GM20431 (cell line): ENCODE measurements around the gene NBPF3.
"Not testable (repeated sequence)": the region's sequence is repeated elsewhere in the genome, so short reads cannot be mapped to it uniquely, and the experiment has no call there.

Experiments
- in situ Hi-C: fragments of 300-500 bp; cut with MseI, MboI; formaldehyde crosslinking; loops from one replicate; pipeline ENCODE4 v1.15.0; 2020; ENCODE audit warnings: low sequenced_read_pairs; ENCODE audit not compliant: unreplicated experiment

The NBPF3 gene

DNA sequence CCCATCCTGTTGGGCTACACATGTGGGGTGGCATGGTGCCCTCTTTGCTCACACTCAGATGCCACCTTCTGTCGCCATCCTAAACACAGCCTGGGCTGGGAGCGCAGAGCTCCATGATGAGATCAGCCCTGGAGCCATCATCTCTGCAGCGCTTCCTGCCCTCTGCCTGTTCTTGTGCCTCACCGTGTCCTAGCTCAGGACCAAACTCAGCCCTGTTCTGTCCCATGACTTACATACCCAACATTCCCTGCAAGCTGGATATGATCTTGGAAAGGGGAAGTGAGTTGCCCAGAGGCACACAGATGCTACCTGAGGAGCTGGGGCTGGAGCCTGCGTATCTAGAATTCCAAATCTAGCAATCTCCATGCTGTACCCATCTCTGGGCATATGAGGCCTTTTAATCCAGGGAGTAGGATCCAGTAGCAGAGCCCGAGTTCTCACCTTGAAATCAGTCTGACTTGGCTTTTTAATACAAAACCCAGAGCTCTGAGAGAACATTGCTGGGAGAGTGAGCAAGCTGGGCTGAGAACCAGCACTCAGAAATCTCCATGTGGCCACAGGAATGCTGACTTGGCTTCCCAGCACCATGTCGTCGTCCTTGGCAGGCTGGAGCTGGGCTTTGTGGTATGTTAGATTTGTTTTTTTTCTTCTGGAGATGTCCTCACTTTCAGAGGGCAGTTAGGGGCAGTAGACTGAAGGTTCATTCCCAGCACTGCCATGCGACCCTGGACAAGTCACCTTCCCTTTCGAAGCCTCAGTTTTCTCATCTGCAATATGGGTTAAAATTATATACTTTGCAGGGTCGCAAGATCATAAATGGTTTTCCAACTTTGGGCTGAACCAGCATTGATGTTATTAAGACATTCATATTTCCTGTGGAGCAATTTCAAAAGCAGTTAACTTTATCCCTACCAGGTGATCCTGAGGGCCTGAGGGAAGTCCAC lies 71.9 kb downstream of the NBPF3 start:
- in situ Hi-C loops: no loop called here

DNA sequence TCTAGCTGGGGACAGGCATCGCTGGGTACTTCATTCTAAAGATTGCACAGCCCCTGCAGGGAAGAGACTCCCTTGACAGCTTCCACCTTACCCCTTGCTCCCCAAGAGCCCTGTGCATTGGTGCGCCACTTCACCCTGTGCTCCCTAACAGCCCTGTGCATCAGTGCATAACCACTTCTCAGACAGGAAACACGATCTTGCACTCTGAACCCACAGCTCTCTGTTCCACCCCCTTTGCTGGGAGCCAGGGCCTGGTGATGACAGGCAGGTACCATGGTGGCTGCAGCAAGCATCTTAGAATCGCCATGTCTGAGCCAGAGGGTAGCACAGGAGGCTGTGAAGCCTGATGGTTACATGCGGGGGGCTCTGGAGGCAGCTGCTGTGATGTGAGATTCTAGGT lies 74.3 kb downstream of the NBPF3 start:
- in situ Hi-C loops: no loop called here

DNA sequence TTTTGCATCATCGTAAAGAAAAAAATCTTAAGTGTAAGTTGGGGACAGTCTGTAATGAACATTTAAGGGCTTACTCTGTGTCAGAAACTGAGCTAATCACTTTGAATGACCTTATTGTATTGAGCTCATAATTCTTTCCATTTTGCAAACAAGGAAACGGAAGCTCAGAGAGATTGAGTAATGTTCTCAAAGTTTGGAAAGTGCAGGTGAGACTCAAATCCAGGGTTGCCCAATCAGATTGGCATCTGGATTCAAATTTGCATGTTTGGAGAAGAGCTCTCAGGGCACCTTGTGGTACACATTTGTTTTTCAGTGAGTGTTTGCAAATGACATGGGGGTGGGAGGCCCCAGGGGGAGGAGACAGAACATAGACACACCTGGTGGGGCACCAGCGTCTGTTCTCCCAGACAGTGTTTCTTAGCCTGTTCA lies 77.2 kb downstream of the NBPF3 start:
- in situ Hi-C loops: no loop called here

DNA sequence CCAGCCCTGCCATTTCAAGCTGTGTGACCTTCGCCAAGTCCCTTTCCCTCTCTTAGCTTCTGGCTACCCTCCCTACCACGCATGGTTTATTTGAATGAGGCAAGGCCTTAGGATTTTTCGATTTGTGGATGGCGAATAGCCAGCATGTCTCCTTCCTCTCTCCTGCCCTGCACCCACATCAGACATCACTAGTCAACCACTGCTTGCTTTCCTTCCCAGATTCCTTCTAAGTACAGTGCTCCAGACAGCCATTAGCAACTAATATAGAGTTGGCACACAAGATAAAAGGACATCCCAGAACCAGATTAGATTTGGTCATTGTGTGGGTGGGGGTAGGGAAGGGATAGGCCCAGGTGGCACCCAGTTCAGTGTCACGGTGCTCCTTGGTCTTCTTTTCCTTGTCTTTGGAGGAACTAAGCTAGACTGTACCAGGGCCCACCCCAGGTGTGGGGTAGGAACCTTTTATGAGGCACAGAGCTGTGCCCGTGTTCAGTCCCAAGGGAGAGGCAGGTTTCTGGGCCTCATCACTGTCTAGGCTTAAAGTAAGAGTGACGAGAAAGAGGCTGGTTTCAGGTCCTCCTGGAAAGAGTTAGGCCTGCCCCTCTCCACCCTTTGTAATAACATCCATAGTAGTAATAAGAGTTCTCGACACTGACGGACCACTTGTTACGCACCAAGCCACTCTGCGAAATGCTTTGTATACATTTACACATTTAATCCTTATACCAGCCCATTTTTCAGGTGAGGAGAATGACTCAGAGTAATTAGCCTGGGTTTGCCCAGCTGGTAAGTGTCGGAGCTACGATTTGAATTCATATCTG lies 77.9 kb downstream of the NBPF3 start:
- in situ Hi-C loops: no loop called here

DNA sequence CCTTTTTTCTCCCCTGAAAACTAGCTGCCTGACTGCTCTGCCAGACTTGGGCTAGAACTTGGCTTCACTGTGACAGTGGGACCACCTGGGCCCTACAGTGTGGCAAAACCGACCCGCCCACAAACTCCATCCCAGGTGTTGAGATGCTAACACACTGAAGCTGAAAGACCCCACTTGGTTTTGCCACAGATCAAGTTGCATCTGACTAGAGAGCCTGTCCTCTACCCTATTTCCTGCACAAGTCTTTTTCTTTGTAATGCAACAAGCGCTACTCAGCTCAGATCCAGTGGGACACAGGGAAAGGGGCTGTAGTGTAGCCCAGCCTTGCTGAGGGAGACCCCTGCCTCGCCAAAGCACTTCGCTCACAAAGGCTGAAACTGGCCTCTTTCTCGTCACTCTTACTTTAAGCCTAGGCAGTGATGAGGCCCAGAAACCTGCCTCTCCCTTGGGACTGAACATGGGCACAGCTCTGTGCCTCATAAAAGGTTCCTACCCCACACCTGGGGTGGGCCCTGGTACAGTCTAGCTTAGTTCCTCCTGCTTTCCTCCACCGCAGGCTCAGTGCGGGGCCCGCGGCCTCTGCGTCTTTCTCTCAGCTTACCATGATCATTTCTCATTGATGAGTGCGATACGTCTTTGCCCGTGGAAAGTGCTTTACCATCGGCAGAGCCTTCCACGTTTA lies 79.0 kb downstream of the NBPF3 start:
- in situ Hi-C loops: no loop called here

DNA sequence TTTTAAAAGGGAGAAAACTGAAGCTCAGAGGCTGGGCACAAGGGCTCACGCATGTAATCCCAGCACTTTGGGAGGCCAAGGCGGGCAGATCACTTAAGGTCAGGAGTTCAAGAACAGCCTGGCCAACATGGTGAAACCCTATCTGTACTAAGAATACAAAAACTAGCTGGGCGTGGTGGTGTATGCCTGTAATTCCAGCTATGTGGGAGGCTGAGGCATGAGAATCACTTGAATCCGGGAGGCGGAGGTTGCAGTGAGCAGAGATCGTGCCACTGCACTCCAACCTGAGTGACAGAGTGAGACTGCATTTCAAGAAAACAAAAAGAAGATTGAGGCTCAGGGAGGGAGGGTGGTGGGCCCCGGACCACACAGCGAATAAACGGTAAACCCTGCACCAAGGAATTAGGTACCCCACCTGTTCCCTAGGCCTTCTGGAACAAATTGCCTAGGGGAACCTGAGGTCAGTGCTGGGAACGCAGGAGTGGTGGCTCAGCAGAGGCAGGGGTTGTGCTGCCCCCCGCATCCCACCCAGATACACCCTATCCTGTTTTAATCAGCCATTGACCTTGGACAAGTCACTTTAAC lies 79.6 kb downstream of the NBPF3 start:
- in situ Hi-C loops: not testable (repeated sequence)

DNA sequence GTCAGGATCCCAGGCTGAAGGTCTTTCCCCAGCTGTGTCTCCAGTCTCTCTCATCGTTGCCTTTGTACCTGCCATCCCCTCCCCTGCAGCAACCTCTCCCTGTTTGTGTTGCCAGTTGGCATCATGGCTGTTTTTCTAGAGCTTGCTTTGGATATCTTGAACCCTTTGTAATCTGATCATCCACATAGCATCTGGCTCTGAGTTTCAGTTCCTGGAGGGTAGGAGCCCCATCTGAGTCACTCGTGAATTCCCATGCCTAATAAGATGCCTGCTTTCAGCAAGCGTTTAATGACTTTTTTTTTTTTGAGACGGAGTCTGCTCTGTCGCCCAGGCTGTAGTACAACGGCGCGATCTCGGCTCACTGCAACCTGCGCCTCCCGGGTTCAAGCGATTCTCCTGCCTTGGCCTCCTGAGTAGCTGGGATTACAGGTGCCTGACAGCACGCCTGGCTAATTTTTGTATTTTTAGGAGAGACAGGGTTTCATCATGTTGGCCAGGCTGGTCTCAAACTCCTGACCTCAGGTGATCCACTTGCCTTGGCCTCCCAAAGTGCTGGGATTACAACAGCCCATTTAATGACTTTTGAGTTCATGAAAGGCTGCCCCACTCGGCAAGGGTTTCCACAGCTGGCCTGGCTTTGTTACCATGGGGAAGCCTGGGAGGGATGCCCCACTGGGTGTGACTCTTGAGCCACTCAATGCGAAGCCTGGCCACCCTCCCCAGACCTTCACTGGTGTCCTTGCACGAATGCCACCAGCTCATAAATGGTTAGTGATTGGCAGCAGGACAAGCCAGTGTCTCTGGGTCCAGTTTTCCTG lies 81.2 kb downstream of the NBPF3 start:
- in situ Hi-C loops: no loop called here

DNA sequence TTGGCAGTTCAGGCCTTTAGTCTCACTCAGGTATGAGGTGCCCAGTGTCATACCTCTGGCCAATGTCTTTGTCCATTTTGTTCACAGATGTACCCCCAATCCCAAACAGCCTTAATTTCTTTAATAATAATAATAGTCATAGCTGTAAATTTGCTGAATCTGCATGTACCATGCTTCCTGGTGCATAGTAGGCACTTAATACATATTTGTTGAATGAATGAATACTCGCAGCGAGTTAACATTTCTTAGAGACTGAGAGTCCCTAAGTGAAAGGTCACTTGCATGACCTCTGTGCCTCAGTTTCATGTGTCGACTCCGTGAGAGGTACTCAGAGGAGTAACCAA lies 81.8 kb downstream of the NBPF3 start:
- in situ Hi-C loops: no loop called here

DNA sequence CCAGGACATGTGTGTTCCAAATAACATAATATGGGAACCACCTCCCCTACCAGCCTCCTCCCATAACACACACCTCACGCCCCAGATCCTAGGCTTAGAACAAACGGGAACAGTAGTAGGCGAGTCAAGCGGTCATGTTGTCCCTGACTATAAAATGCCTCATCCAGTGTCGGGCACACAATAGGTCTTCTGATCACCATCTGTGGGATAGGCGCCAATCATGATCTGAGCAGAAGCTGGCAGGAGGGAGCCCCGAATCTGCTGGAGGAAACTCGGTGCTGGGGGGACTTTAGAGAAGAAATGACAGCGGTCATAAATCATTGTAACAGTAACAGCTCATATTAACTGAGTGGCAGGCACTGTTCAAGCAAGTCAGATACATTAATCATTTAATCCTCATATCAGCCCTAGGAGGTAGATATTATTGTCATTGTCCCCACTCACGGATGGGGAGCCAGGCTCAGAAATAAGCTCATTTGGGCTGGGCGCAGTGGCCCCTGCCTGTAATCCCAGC lies 82.6 kb downstream of the NBPF3 start:
- in situ Hi-C loops: no loop called here

DNA sequence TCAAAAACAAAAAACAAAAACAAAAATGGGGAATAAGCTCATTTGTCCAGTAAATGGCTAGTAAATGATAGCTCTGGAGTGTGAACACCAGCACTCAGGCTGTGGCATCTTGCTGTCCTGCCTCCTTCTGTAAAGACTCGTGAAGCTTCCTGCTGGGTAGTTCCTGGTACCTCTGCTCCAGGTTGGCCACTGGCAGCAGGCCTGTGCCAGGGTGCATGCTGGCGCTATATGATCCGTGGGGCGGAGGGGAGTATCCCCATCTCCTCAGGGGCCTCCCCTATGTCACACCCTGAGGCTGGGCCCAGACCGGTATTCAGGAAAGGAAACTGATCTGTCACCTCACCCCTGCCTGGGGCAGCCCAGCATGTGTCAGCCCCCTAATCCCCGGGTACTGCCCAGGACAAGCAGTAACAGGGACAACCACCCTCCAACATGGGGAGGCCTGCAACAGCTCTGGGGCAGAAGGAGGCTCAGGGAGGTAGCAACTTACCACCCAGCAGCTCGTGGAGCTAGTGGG lies 83.4 kb downstream of the NBPF3 start:
- in situ Hi-C loops: no loop called here

DNA sequence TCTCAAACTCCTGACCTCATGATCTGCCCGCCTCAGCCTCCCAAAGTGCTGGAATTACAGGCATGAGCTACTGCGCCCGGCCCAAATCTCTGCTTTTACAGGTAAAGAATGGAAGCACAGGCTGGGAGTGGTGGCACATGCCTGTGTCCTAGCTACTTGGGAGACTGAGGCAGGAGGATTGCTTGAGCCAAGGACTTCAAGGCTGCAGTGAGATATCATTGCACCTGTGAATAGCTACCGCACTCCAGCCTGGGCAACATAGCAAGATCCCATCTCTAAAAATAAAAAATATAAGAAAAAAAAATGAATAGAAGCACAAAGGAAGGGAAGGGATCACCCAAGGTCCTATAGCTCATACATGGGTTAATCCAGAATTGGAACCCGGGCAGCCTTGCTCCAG lies 84.3 kb downstream of the NBPF3 start:
- in situ Hi-C loops: no loop called here

DNA sequence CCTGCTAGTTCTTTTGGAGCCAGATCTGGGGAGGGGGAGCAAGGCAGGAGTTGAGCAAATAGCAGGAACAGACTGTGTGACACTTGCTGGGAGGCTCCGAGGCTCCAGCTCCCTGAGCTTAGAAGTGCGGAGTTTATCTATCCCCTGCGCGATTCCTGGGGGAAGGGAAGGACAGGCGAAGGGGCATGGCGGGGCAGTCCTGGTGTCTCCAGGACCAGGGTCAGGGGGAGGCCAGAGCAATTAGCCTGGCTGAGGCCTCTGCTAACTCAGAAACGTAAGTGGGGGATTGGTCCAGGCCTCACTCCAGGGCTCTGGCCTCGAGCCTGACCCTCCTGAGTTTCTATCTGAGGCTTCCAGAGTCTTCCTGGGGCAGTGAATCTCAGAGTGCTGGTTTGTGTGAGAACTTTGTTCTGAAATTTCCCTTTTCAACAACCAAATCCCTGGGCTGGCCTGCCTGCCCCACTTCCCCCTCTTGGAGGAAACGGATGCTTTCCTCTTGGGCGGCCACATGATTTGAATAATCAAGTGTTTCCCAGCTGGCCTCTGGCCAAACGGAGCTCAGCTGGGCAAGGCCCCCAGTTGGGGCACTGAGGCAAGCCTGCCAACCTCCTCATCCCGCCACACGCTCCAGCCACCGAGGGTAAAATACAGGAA lies 84.9 kb downstream of the NBPF3 start:
- in situ Hi-C loops: no loop called here

DNA sequence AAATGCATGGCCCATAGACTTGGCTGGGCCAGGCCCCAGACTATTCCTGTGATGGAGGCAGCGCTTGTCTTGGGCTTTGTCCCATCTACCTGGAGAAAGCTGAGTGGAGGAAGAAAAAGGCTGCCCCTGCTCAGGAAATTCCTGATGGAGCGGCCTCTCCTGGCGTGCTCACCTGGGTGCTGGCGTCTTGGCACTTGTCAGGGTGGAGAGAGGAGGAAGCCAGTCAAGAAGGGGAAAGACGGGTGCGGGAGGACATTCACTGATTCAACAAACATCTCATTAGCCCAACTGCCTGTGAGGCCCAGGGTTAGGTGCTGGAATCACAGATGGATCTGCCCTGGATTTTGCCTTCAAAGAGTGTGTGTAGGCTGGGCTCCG lies 85.4 kb downstream of the NBPF3 start:
- in situ Hi-C loops: no loop called here

DNA sequence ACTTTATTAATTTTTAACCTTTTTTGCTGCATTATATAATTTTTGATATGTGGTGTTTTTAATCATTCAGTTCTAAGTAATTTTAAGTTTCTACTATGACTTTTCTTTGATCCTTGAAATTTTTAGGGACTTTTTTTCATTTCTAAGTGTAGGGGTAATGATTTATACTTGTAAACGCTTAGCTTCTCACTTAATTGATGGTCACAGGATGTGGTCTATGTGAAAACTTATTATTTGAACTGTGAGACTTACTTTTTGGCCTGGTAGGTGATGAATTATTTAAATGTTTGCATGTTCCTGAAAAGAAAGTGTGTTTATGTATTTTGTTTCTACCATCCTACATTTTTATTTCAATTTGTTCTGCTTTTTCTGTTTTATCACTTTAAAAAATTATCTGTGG lies 86.5 kb downstream of the NBPF3 start:
- in situ Hi-C loops: no loop called here

DNA sequence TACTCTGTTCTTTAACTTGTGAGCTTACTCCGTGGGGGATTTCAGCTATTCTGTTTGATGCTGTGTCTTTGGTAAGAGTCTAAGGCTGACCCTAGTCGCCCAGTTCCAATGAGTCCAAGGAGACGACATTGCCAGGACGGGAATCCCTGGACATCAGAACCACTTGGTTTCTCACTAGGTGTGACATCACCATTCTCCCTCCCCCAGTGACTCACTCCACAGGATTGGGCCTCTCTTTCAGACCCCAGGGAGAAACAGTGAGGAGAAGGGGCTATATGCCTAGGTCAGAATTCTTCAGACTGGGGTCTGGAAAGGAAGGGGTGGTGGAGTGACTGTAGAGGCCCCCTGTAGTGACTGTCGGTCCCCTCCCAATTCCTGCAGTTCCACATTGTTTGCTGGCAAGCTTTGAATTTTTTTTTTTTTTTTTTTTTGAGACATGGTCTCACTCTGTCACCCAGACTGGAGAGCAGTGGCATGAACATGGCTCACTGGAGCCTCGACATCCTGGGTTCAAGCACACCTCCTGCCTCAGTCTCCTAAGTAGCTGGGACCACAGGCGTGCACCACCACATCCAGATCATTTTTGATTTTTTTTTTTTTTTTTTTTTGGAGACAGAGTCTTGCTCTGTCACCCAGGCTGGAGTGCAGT lies 90.6 kb downstream of the NBPF3 start:
- in situ Hi-C loops: no loop called here

DNA sequence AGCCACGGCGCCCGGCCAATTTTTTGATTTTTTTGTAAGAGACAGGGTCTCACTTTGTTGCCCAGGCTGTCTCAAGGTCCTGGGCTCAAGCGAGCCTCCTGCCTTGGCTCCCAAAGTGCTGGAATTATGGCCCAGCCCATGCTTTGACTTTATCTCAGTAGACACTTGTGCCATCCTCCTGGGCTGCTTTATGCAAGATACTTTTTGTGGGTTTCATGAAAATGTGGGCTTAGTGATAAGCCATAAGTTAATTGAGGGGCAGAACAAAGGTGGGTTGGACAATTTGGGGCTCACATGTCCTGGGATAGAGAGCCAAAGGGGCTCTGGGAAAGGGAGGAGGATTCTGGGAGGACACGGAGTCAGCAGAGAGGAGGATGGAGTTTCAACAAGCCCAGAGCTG lies 91.3 kb downstream of the NBPF3 start:
- in situ Hi-C loops: no loop called here

DNA sequence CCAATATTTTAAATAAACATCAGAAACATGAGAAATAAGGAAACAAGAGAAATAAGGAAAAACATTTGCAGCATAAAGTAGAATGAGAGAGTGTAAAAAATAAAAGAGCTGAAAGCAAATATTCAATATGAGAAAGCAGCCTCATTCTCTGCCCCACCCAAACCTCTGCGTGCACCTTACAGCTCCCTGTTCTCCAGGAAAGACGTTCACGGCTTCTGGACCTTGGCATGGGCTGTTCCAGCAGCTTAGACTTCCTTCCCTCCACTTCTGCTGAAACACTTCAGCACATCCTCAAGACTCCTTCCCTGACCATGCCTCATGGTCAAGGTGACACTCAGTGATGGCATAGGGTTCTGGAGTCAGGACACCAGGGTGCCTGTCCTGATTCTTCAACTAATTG lies 92.6 kb downstream of the NBPF3 start:
- in situ Hi-C loops: no loop called here

DNA sequence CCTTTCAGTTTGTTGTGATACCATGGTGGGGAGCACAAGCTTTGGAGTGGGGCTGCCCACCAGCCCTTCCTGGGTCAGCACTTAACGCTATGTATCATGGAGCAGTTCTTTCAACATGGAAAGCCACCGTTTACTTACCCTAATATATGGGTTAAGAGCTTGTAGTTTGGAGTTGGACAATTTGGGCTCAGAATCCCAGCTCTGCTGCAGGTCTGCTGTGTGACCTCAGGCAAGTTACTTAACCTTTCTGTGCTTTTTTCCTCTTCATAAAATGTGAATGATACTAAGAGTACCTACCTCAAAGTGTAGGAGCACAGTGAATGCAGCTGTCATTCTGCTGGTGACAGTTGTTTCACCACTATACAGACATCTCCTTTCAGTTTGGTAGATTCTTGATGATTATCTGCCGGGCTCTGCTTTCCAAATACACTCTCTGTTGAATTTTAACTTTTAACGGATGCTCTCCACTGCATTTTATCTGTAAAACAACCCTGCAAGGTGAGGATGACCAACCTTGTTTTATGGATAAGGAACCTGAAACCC lies 93.1 kb downstream of the NBPF3 start:
- in situ Hi-C loops: no loop called here
